Measurements from ENCODE around the gene TEX2.

Gene TEX2

DNA sequence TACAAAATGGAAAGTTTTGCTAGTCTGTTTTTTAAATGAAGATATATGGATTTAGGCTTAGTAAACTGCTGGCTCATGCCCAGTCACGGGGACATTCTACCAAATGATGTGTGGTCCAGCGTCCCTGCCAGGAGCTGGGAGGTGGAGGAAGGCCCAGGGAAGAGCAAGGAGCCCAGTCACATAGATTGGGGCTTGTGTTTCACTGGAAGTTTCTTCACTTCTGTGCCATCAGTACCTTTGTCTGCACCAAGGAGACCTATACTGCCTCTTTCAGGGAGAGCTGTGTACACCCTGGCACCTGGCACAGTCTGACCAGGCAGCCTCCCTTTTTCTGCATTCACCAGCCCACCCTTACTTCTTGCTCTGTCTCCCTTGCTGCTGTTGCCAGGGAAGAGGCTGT is 100.5 kb downstream of the TEX2 start:
- Mint-ChIP-seq H3K27ac (no peak overlapping the region), H3K27me3 (ENCODE audit: low read depth) (no peaks in the 10 kb centered on the region), H3K9me3 (no peaks in the 10 kb centered on the region), H3K36me3 (ENCODE audit: low read depth) (peaks cover 1% of the 10 kb centered on the region), H3K4me1 (ENCODE audit: low read depth) (no peaks in the 10 kb centered on the region), H3K4me3 (no peak overlapping the region)

DNA sequence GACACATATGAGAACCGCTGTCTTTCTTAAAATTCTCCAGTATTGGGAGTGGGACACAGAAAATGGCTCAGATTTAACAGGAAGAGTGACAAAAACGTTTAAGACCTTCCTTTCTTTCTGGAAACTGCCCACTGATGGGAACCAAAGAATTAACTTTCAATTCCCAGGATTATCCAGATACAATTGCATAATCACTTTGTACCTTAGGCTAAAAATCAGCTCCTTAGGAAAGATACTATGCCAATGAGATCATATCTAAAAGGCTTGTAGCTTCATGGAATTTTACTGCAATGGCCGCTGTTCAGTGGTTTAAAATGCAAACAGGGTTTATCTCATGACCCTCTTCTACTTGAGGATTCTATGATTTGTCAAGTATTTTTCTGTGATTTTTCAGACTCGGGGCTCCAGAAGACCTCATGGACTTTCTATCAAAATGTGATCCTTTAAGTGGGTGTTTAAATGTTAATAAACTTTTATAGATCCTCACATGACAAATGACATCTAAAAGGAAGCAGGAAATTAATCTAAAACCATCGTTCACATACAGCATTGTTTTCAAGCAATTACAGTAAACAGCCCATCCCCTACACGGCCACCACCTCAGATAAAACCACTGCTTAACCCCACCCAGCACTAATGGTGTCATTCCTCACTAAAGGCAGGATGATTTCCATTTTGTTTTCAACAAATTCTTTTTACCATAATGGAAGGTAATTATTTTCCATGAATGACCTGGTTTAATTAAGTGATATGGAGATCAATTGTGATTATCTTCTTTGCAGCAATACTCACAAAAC is 101.5 kb downstream of the TEX2 start:
- no peak overlapping the region for H3K27ac Mint-ChIP-seq
- H3K27me3 Mint-ChIP-seq (ENCODE audit: low read depth) = no peaks in the 10 kb centered on the region
- H3K4me3 Mint-ChIP-seq = no peak overlapping the region
- no peaks in the 10 kb centered on the region for H3K4me1 Mint-ChIP-seq (ENCODE audit: low read depth)
- peaks cover 1% of the 10 kb centered on the region for H3K36me3 Mint-ChIP-seq (ENCODE audit: low read depth)
- no peaks in the 10 kb centered on the region for H3K9me3 Mint-ChIP-seq

GRCh38 chr17:64160378-64160777 is 102.7 kb downstream of the TEX2 start:
- H3K27ac Mint-ChIP-seq = no peak overlapping the region
- H3K36me3 Mint-ChIP-seq (ENCODE audit: low read depth) = no peaks in the 10 kb centered on the region
- no peaks in the 10 kb centered on the region for H3K27me3 Mint-ChIP-seq (ENCODE audit: low read depth)
- no peak overlapping the region for H3K4me3 Mint-ChIP-seq
- no peaks in the 10 kb centered on the region for H3K4me1 Mint-ChIP-seq (ENCODE audit: low read depth)
- no peaks in the 10 kb centered on the region for H3K9me3 Mint-ChIP-seq

- no peaks in the 10 kb centered on the region for H3K9me3 Mint-ChIP-seq
- H3K4me3 Mint-ChIP-seq = no peak overlapping the region
- no peak overlapping the region for H3K27ac Mint-ChIP-seq
- H3K36me3 Mint-ChIP-seq (ENCODE audit: low read depth) = no peaks in the 10 kb centered on the region
- no peaks in the 10 kb centered on the region for H3K27me3 Mint-ChIP-seq (ENCODE audit: low read depth)
- no peaks in the 10 kb centered on the region for H3K4me1 Mint-ChIP-seq (ENCODE audit: low read depth)
Measured at GRCh38 chr17:64158831-64159590, 104.0 kb downstream of the TEX2 start.

GRCh38 chr17:64158406-64158805 is 104.7 kb downstream of the TEX2 start:
- Mint-ChIP-seq H3K9me3 (no peaks in the 10 kb centered on the region), H3K4me1 (ENCODE audit: low read depth) (no peaks in the 10 kb centered on the region), H3K36me3 (ENCODE audit: low read depth) (no peaks in the 10 kb centered on the region), H3K27ac (no peak overlapping the region), H3K4me3 (no peak overlapping the region), H3K27me3 (ENCODE audit: low read depth) (no peaks in the 10 kb centered on the region)

DNA sequence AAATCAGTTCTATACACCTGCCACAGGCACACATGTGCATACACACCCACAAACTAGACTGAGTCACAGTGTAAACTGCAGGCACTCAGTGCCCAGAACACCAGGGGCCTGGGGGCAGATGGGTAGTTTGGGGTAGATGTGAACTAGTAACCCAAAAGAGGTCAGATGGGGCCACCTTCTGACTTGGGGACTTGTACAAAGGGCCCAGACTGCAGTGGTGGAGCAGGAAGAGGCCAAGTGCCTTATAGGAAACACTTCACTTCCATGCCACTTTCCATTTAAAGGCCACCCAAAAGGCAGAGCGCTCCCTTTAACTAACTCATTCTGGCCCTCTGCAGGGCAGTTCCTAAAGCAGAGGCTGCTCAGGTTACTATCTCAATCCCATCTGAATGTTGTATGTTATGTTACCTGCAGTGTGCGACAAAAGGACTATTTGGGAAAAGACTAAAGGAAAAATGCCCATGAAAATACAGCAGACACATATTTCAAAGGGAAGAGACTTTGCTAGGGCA is 105.3 kb downstream of the TEX2 start:
- Mint-ChIP-seq H3K9me3 (no peaks in the 10 kb centered on the region), H3K27ac (no peak overlapping the region), H3K4me1 (ENCODE audit: low read depth) (no peaks in the 10 kb centered on the region), H3K36me3 (ENCODE audit: low read depth) (peaks cover 5% of the 10 kb centered on the region), H3K4me3 (no peak overlapping the region), H3K27me3 (ENCODE audit: low read depth) (no peaks in the 10 kb centered on the region)

- no peaks in the 10 kb centered on the region for H3K27me3 Mint-ChIP-seq (ENCODE audit: low read depth)
- no peaks in the 10 kb centered on the region for H3K4me1 Mint-ChIP-seq (ENCODE audit: low read depth)
- H3K9me3 Mint-ChIP-seq = no peaks in the 10 kb centered on the region
- H3K27ac Mint-ChIP-seq = no peak overlapping the region
- peaks cover 11% of the 10 kb centered on the region for H3K36me3 Mint-ChIP-seq (ENCODE audit: low read depth)
- H3K4me3 Mint-ChIP-seq = no peak overlapping the region
Measured at GRCh38 chr17:64156670-64157069, 106.4 kb downstream of the TEX2 start.

DNA sequence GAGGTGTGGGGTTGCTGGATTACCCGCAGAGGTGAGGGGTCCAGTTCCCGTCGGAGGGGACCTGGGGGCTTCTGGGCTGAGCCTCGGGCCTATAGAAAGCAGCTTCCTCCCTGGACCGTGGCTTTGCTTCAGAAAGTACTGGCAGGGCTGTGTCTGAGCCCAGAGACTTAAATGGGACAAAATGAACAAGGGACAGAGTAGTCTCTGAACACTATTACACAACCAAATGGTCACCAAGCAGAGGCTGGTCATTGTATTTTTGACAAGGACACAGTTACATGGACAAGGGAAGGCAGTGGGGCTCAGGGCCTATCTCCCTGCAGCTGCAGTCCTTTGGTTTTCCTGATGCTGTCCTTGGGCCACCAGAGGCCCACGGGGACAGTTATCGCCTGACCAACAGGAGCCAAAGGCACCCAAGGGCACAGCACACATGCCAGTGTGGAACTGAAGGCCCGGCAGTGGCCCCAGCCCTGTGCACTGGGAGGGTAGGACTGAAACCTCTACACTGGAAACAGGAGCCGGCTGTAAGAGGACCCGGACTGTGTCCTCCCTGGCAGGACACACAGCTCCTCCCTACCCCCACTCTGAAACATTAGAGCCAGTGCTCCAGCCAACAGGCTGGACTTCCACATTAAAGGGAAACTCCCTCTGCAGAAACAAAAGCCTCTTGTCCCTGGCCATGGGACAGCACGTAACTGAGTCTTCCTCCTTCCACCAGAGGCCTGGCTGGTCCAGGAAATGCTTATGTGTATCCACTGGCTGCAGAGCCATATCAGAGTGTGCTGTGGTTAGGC is 107.1 kb downstream of the TEX2 start:
- Mint-ChIP-seq H3K27me3 (ENCODE audit: low read depth) (no peaks in the 10 kb centered on the region), H3K9me3 (no peaks in the 10 kb centered on the region), H3K4me3 (no peak overlapping the region), H3K27ac (no peak overlapping the region), H3K36me3 (ENCODE audit: low read depth) (peaks cover 14% of the 10 kb centered on the region), H3K4me1 (ENCODE audit: low read depth) (no peaks in the 10 kb centered on the region)

DNA sequence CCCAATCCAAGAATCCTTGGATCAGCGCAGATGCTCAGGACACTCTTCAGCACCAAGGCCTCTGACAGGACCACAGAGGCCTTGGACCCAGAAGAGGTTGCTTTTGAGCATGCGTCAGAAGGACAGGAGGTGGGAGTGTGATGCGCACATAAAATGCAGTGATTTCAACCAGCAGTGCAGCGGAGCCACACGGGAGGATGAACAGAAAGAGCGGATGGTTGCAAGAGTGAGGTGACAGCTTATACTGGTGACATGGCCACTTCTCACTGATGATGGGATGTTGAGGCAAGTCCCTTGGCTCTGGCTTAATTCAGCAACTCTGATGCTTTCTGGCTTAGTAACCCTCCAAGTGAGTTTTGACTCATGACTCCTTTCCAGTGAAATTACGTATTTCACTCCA is 107.9 kb downstream of the TEX2 start:
- H3K27me3 Mint-ChIP-seq (ENCODE audit: low read depth) = no peaks in the 10 kb centered on the region
- H3K4me1 Mint-ChIP-seq (ENCODE audit: low read depth) = no peaks in the 10 kb centered on the region
- H3K27ac Mint-ChIP-seq = no peak overlapping the region
- H3K4me3 Mint-ChIP-seq = no peak overlapping the region
- peaks cover 14% of the 10 kb centered on the region for H3K36me3 Mint-ChIP-seq (ENCODE audit: low read depth)
- H3K9me3 Mint-ChIP-seq = no peaks in the 10 kb centered on the region

- Mint-ChIP-seq H3K4me1 (ENCODE audit: low read depth) (no peaks in the 10 kb centered on the region), H3K27ac (no peak overlapping the region)
Measured at GRCh38 chr17:64154717-64155116, 108.3 kb downstream of the TEX2 start.

GRCh38 chr17:64154313-64154695 is 108.8 kb downstream of the TEX2 start:
- Mint-ChIP-seq H3K4me1 (ENCODE audit: low read depth) (no peaks in the 10 kb centered on the region), H3K4me3 (no peak overlapping the region), H3K27me3 (ENCODE audit: low read depth) (no peaks in the 10 kb centered on the region), H3K27ac (no peak overlapping the region), H3K36me3 (ENCODE audit: low read depth) (peaks cover 14% of the 10 kb centered on the region), H3K9me3 (no peaks in the 10 kb centered on the region)

More at GRCh38 chr17:64154717-64155116, 108.3 kb downstream of the TEX2 start:
- Mint-ChIP-seq H3K27me3 (ENCODE audit: low read depth) (no peaks in the 10 kb centered on the region), H3K4me3 (no peak overlapping the region), H3K9me3 (no peaks in the 10 kb centered on the region), H3K36me3 (ENCODE audit: low read depth) (peaks cover 14% of the 10 kb centered on the region)

- H3K27me3 Mint-ChIP-seq (ENCODE audit: low read depth) = no peaks in the 10 kb centered on the region
- no peak overlapping the region for H3K27ac Mint-ChIP-seq
- peaks cover 15% of the 10 kb centered on the region for H3K36me3 Mint-ChIP-seq (ENCODE audit: low read depth)
- no peaks in the 10 kb centered on the region for H3K9me3 Mint-ChIP-seq
- H3K4me1 Mint-ChIP-seq (ENCODE audit: low read depth) = peaks cover under 1% of the 10 kb centered on the region
- no peak overlapping the region for H3K4me3 Mint-ChIP-seq
Measured at GRCh38 chr17:64153565-64154312, 109.3 kb downstream of the TEX2 start.

- no peak overlapping the region for H3K27ac Mint-ChIP-seq
- H3K4me3 Mint-ChIP-seq = no peak overlapping the region
Measured at GRCh38 chr17:64152428-64153125, 110.5 kb downstream of the TEX2 start.

More at GRCh38 chr17:64152428-64153125, 110.5 kb downstream of the TEX2 start:
- Mint-ChIP-seq H3K36me3 (ENCODE audit: low read depth) (peaks cover 24% of the 10 kb centered on the region), H3K4me1 (ENCODE audit: low read depth) (peaks cover 7% of the 10 kb centered on the region), H3K9me3 (no peaks in the 10 kb centered on the region), H3K27me3 (ENCODE audit: low read depth) (no peaks in the 10 kb centered on the region)

Measured in T-helper 1 cell treated with Interleukin-12 subunit alpha and Interleukin-12 subunit beta and Interleukin-4 antibody, amounts not matched to agents 30 μg/mL and 1 μg/mL, for 36 hours (primary cell).